HG03520 (cell line): Measurements from ENCODE around the gene TSEN54.

Experiments
- ATAC-seq: cut with Tn5 transposase; IDR thresholded peaks from one replicate; pipeline ENCODE4 v1.9.1; 2021; ENCODE audit warnings: mild to moderate bottlenecking, moderate library complexity; ENCODE audit not compliant: unreplicated experiment

TSEN54 gene

GRCh38 chr17:75488693-75489510 lies 27.4 kb upstream of the TSEN54 start:
- no peak for ATAC-seq

GRCh38 chr17:75489511-75489955 lies 26.8 kb upstream of the TSEN54 start:
- ATAC-seq, result no peak

GRCh38 chr17:75490173-75490743 lies 26.1 kb upstream of the TSEN54 start:
- no peak for ATAC-seq

- no peak for ATAC-seq
Measured at GRCh38 chr17:75490953-75491649, 25.2 kb upstream of the TSEN54 start.

- no peak for ATAC-seq
Measured at GRCh38 chr17:75491680-75492079, 24.6 kb upstream of the TSEN54 start.

- ATAC-seq, result no peak
Measured at GRCh38 chr17:75492555-75493168, 23.7 kb upstream of the TSEN54 start.

- no peak for ATAC-seq
Measured at GRCh38 chr17:75493476-75494129, 22.7 kb upstream of the TSEN54 start.

GRCh38 chr17:75494326-75494877 lies 21.9 kb upstream of the TSEN54 start:
- no peak for ATAC-seq

GRCh38 chr17:75496005-75496404 lies 20.3 kb upstream of the TSEN54 start:
- ATAC-seq, result no peak

GRCh38 chr17:75498039-75498725 lies 18.1 kb upstream of the TSEN54 start:
- ATAC-seq, result no peak

- no peak for ATAC-seq
Measured at GRCh38 chr17:75498726-75499213, 17.6 kb upstream of the TSEN54 start.

GRCh38 chr17:75499313-75500022 lies 16.9 kb upstream of the TSEN54 start:
- ATAC-seq, result no peak

GRCh38 chr17:75500419-75501216 lies 15.7 kb upstream of the TSEN54 start:
- ATAC-seq, result no peak

GRCh38 chr17:75501378-75502071 lies 14.8 kb upstream of the TSEN54 start:
- ATAC-seq, result no peak

- no peak for ATAC-seq
Measured at GRCh38 chr17:75502072-75502720, 14.1 kb upstream of the TSEN54 start.

- ATAC-seq, result no peak
Measured at GRCh38 chr17:75502721-75503329, 13.5 kb upstream of the TSEN54 start.
